NB4 (cell line): Measurements from ENCODE around the gene CDC42EP5.
"Not testable (repeated sequence)": the region's sequence is repeated elsewhere in the genome, so short reads cannot be mapped to it uniquely, and the experiment has no call there.

Source experiments
- CTCF ChIP-seq: IDR thresholded peaks from one replicate; pipeline ENCODE4 v1.5.1; 2012; ENCODE audit warnings: low read depth, low read length
- MYC ChIP-seq: IDR thresholded peaks from 2 replicates; pipeline ENCODE4 v1.6.1; 2011; ENCODE audit warnings: low read depth, low read length
- POLR2A ChIP-seq: IDR thresholded peaks from 2 replicates; pipeline ENCODE4 v1.6.1; 2011; ENCODE audit warnings: mild to moderate bottlenecking; ENCODE audit not compliant: insufficient read length; ENCODE audit errors: extremely low read depth
- TF ChIP-seq, protein P1 (sequence below): IDR thresholded peaks from 2 replicates; pipeline ENCODE4 v1.6.1; 2011; ENCODE audit warnings: low read depth, low read length

- TF ChIP-seq CTCF, POLR2A, MYC: not testable (repeated sequence)
- TF ChIP-seq, protein P1, sequence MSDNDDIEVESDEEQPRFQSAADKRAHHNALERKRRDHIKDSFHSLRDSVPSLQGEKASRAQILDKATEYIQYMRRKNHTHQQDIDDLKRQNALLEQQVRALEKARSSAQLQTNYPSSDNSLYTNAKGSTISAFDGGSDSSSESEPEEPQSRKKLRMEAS = not testable (repeated sequence)
These were observed 20.0 kb upstream of the CDC42EP5 start for GRCh38 chr19:54493056-54493455.
